ENCODE measurements around the gene CA12.

DNA sequence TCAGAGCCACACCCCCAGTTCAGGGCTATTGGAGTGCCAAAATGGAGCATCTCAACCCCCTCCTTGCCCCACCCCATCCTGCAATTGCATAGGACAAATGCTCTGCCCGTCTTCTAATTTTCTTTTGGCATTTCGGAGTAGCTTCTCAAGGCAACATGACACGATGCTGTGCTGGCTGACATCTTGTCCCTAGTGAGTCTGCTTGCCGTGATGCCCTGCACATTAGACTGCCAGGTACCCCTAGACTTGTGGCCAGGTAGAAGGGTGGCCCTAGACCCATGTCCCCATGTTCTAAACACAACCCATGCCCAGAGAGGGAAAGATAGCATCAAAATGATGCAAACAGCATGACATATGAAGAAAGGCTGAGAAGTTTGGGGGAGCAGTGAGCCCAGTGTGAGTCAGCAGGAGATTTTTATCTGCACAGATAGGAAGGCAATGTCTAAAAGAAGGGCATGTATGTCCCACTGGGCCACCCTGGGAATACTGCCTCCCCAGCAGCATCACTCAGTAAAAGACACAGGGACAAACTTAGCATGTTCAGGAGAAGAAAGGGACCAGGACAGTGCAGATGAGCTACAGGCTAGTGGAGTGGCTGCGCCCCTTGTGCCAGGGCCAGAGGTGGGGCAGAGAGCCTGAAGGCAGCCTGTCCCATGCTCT, 36.8 kb downstream of the CA12 start:
- TF ChIP-seq, protein P1, sequence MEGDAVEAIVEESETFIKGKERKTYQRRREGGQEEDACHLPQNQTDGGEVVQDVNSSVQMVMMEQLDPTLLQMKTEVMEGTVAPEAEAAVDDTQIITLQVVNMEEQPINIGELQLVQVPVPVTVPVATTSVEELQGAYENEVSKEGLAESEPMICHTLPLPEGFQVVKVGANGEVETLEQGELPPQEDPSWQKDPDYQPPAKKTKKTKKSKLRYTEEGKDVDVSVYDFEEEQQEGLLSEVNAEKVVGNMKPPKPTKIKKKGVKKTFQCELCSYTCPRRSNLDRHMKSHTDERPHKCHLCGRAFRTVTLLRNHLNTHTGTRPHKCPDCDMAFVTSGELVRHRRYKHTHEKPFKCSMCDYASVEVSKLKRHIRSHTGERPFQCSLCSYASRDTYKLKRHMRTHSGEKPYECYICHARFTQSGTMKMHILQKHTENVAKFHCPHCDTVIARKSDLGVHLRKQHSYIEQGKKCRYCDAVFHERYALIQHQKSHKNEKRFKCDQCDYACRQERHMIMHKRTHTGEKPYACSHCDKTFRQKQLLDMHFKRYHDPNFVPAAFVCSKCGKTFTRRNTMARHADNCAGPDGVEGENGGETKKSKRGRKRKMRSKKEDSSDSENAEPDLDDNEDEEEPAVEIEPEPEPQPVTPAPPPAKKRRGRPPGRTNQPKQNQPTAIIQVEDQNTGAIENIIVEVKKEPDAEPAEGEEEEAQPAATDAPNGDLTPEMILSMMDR (IDR thresholded peaks at IDR 0.05; ENCODE audit: low read depth, low read length, missing input control), result no peak
- TF ChIP-seq JUND (IDR thresholded peaks at IDR 0.05) (no peak), TAF1 (conservative IDR thresholded peaks at IDR 0.05) (no peak)
